ENCODE results near the gene RHOT2. TPM values are rescaled to one million over a fixed set of nuclear protein-coding genes. Genes with fewer than 3 reads are reported as not detected.
A peak's percentile ranks its signal among the peaks of the same experiment; 100 is the strongest.

Gene RHOT2
- total RNA-seq, 1 experiment from 2014 or later, result 163 TPM

DNA sequence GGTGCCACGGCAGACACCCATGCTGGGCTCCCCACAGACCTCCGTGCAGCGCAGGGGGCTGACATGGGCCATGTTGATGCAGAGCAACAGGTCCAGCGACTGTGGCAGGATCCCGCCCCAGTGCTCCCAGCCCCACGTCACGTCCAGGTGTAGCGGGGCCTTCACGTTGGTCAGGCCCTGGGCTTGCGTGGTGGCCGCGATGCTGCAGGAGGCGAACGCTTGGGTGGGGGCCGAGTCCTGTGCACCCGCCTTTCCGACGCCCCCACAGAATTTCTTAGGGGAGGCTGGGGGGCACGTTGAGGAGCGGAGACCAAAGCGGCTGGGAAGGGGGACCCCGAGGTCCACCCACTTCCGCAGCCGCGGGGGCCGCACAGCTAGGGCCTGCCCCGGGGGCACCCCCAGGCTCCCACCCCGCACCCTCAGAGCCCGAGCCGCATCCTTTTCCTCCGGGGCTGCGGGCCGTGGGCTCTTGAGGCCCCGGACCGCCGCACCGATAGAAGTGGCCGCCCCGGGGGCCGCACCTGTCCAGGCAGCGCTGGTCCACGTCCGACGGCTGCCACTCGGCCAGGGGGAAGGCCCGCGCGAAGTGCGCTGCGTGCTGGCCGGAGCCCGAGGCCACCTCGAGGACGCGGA is 32.2 kb upstream of the RHOT2 start:
- no peaks in the 10 kb centered on the region for H3K9me3 Mint-ChIP-seq (ENCODE audit: low read depth, unreplicated experiment)
- H3K4me3 Mint-ChIP-seq (ENCODE audit: low read depth, unreplicated experiment), result peak overlapping the region; percentile 87
- no peak for TF ChIP-seq CTCF (IDR thresholded peaks at IDR 0.05; ENCODE audit: unreplicated experiment)
- peak overlapping the region; percentile 91 for H3K27ac Mint-ChIP-seq (ENCODE audit: unreplicated experiment)
- H3K27me3 Mint-ChIP-seq (ENCODE audit: unreplicated experiment), result no peaks in the 10 kb centered on the region
- peaks cover 72% of the 10 kb centered on the region for H3K36me3 Mint-ChIP-seq (ENCODE audit: insufficient read depth, unreplicated experiment)
- DNase-seq, result no peak
- CTCF ChIA-PET, result interaction anchor here (1.6 to 1.7 kb wide), 2 partner anchors 12 to 42 kb away, joined by 6 to 8 read pairs; no protein-coding TSS in a partner anchor
- intact Hi-C loops (cut with micrococcal nuclease; ENCODE audit: unreplicated experiment), result loop anchor here (2.0 to 10.0 kb wide), 2 partner anchors 43 to 111 kb away; partner anchors contain the start of gene CAPN15
- H3K4me1 Mint-ChIP-seq (ENCODE audit: low read depth, unreplicated experiment), result peaks cover 8% of the 10 kb centered on the region
- no TSS peak for BruUV-seq (replicated peaks)

DNA sequence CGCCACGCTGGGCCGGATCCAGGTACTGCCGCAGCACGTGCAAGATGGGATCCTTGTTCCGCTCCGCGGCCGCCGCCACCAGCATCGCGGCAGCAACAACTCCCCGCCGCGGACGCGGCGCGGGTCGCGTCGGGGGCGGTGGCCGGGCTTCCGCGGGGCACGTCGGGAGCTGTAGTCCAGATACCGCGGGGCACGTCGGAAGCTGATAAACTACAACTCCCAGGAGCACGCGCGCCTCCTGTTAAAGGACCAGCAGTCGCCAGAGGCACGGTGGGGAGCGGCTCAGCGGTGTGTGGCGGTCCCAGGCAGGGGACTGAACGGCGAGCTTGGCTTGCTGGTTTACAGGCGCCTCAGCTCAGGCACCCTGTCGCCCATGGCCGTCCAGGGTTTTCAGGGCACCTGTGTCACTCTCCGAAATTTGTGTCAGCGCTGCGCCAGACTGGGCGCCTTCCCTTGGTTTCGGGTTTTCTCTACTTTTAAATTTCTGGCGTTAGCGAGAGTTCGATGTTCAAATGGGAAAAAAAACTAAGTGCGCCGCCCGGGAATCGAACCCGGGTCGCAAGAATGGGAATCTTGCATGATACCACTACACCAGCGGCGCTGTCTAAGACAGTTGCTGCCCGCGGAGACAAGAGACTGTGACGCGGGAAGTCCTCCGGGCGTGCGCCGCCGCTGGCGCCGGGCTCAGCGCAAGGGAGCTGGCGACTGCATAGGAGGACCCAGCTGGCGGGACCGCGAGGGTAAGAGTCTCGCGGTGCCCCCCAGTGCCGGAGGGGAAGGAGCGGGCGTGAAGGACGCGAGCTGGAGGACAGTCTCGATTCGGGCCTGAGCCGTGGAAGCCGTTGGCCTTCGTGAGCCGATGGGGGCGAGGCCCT is 31.5 kb upstream of the RHOT2 start, which contains the start of gene METTL26:
TSS of gene METTL26 (minus strand) at position 100 of the 875 bp plus-strand sequence. CDS start at position 85, 15 bp downstream.
- Mint-ChIP-seq H3K9me3 (ENCODE audit: low read depth, unreplicated experiment) (no peaks in the 10 kb centered on the region), H3K4me3 (ENCODE audit: low read depth, unreplicated experiment) (peak within 1 kb of the TSS; percentile 87), H3K27me3 (ENCODE audit: unreplicated experiment) (no peaks in the 10 kb centered on the region), H3K36me3 (ENCODE audit: insufficient read depth, unreplicated experiment) (peaks cover 67% of the 10 kb centered on the region), H3K4me1 (ENCODE audit: low read depth, unreplicated experiment) (peaks cover 8% of the 10 kb centered on the region), H3K27ac (ENCODE audit: unreplicated experiment) (peak within 1 kb of the TSS; percentile 91)
- DNase-seq, result peak; percentile 96
- no peak for TF ChIP-seq CTCF (IDR thresholded peaks at IDR 0.05; ENCODE audit: unreplicated experiment)
- CTCF ChIA-PET, result interaction anchor here (1.6 to 1.7 kb wide), 2 partner anchors 11 to 43 kb away, joined by 6 to 8 read pairs; no protein-coding TSS in a partner anchor
- intact Hi-C loops (cut with micrococcal nuclease; ENCODE audit: unreplicated experiment), result loop anchor here (2.0 to 10.0 kb wide), 2 partner anchors 44 to 112 kb away; partner anchors contain the start of gene CAPN15
- BruUV-seq (replicated peaks), result TSS peak; percentile 93

DNA sequence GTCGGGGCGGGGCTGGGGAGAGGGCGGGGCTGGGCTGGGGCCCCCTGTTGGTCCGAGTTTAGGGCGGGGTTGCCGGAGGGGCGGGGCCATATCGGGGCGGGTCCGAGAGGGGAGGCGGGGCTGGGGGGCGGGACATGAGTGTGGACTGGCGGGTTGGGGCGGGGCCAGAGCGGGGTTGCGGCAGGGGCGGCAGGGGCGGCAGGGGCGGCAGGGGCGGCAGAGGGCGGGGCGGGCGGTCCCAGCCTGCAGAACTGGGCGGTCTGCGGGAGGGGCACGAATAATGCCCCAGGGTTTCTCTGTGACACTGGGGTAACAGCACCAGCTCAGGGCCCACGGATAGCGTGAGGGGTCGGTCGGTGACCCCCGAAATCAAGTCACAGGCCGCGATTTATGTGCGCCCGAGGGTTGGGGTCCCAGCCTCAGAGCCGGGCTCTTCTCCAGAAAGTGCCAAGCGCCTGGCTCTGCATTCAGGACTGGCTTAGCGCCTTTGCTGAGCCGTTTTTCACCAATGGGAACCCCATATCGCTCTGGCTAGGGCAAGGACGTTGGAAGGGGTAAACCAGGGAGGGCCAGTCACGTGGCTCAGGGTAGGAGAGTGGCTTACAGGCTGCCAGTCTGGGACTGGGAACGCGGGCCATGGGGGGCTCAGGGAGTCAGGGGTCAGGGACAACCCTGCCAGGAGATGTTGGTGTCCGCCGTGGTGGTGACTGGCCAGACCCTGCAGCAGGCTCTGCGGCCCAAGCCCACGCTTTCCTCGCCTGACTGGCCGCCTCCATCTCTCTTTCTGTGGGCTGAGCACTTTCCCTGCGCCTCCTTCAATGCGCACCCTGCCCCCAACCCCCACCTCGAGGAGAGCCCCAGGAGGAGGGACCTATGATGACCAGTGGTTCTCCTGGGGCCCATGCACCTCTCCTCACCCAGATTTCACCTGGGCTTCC is 30.6 kb upstream of the RHOT2 start:
- Mint-ChIP-seq H3K4me3 (ENCODE audit: low read depth, unreplicated experiment) (peak overlapping the region; percentile 87), H3K9me3 (ENCODE audit: low read depth, unreplicated experiment) (no peaks in the 10 kb centered on the region), H3K4me1 (ENCODE audit: low read depth, unreplicated experiment) (peaks cover 8% of the 10 kb centered on the region), H3K36me3 (ENCODE audit: insufficient read depth, unreplicated experiment) (peaks cover 69% of the 10 kb centered on the region), H3K27ac (ENCODE audit: unreplicated experiment) (peak overlapping the region; percentile 91), H3K27me3 (ENCODE audit: unreplicated experiment) (no peaks in the 10 kb centered on the region)
- peak; percentile 87 for DNase-seq
- intact Hi-C loops (cut with micrococcal nuclease; ENCODE audit: unreplicated experiment), result loop anchor here (2.0 to 10.0 kb wide), 2 partner anchors 45 to 113 kb away; partner anchors contain the start of gene CAPN15
- CTCF ChIA-PET, result interaction anchor here (1.6 to 1.7 kb wide), 2 partner anchors 10 to 44 kb away, joined by 6 to 8 read pairs; no protein-coding TSS in a partner anchor
- BruUV-seq (replicated peaks), result no TSS peak
- TF ChIP-seq CTCF (IDR thresholded peaks at IDR 0.05; ENCODE audit: unreplicated experiment), result no peak
